HEK293T (cell line): ENCODE measurements around the gene HOXA13.

Experiments
- FOXA1 ChIP-seq: fragments of 450-650 bp; IDR thresholded peaks from 2 replicates; pipeline ENCODE4 v1.6.1; 2016; ENCODE audit warnings: mild to moderate bottlenecking
- SP1 ChIP-seq: fragments of 450-650 bp; IDR thresholded peaks from 2 replicates; pipeline ENCODE4 v1.6.1; 2017

- no peak for TF ChIP-seq SP1
- no peak for TF ChIP-seq FOXA1
Measured at GRCh38 chr7:27207348-27207985, 7.6 kb upstream of the HOXA13 start.
